SK-N-SH treated with all-trans-retinoic acid at 6 μM for 48 hours (cell line): ENCODE results near the gene PARD3.

Experiments used
- ATAC-seq: fragments of 200-7000 bp; cut with Tn5 transposase; 3 replicates; pipeline ENCODE4 v1.9.1; 2020; ENCODE audit warnings: mild to moderate bottlenecking, moderate library complexity
- ARNTL ChIP-seq: fragments of 450-650 bp; formaldehyde crosslinking; IDR thresholded peaks from 2 replicates; pipeline ENCODE4 v1.5.0; 2020; ENCODE audit warnings: low read depth, mild to moderate bottlenecking, moderate library complexity, borderline replicate concordance
- BACH2 ChIP-seq: fragments of 250-450 bp; sonication (Bioruptor Pico); IDR thresholded peaks from 2 replicates; pipeline ENCODE4 v1.9.0; 2021; ENCODE audit warnings: mild to moderate bottlenecking, borderline replicate concordance
- CREB5 ChIP-seq: fragments of 250-450 bp; sonication (Bioruptor Pico); IDR thresholded peaks from 2 replicates; pipeline ENCODE4 v1.5.1; 2020; ENCODE audit warnings: low read depth, mild to moderate bottlenecking, moderate library complexity
- CSDC2 ChIP-seq: fragments of 250-450 bp; sonication (Bioruptor Pico); IDR thresholded peaks from 2 replicates; pipeline ENCODE4 v1.5.0; 2020; ENCODE audit warnings: mild to moderate bottlenecking, moderate library complexity
- CSRNP3 ChIP-seq: fragments of 250-450 bp; sonication (Bioruptor Pico); IDR thresholded peaks from 2 replicates; pipeline ENCODE4 v1.5.1; 2021; ENCODE audit warnings: mild to moderate bottlenecking, moderate library complexity
- ESRRG ChIP-seq: fragments of 250-450 bp; sonication (Bioruptor Pico); IDR thresholded peaks from 2 replicates; pipeline ENCODE4 v1.6.1; 2021; ENCODE audit warnings: mild to moderate bottlenecking
- GLIS3 ChIP-seq: fragments of 250-450 bp; sonication (Bioruptor Pico); IDR thresholded peaks from 2 replicates; pipeline ENCODE4 v1.5.0; 2020; ENCODE audit warnings: mild to moderate bottlenecking, moderate library complexity
- ISL1 ChIP-seq: fragments of 250-450 bp; sonication (Bioruptor Pico); IDR thresholded peaks from 2 replicates; pipeline ENCODE4 v2.1.2; 2022; ENCODE audit warnings: mild to moderate bottlenecking, moderate library complexity
- OSR1 ChIP-seq: fragments of 250-450 bp; sonication (Bioruptor Pico); IDR thresholded peaks from 2 replicates; pipeline ENCODE4 v1.8.0; 2022; ENCODE audit warnings: moderate library complexity, mild to moderate bottlenecking, inconsistent platforms
- POU6F1 ChIP-seq: fragments of 250-450 bp; sonication (Bioruptor Pico); IDR thresholded peaks from 2 replicates; pipeline ENCODE4 v1.8.0; 2021; ENCODE audit warnings: low read depth, mild to moderate bottlenecking, moderate library complexity, borderline replicate concordance
- PPARA ChIP-seq: fragments of 250-450 bp; sonication (Bioruptor Pico); IDR thresholded peaks from 2 replicates; pipeline ENCODE4 v1.5.0; 2020; ENCODE audit warnings: mild to moderate bottlenecking, borderline replicate concordance
- RARB ChIP-seq: fragments of 250-450 bp; sonication (Bioruptor Pico); IDR thresholded peaks from 2 replicates; pipeline ENCODE4 v1.8.0; 2021; ENCODE audit warnings: mild to moderate bottlenecking, moderate library complexity
- SNAI2 ChIP-seq: fragments of 250-450 bp; sonication (Bioruptor Pico); IDR thresholded peaks from 2 replicates; pipeline ENCODE4 v1.5.0; 2020; ENCODE audit warnings: mild to moderate bottlenecking, moderate library complexity
- TCF4 ChIP-seq: fragments of 250-450 bp; sonication (Bioruptor Pico); IDR thresholded peaks from 2 replicates; pipeline ENCODE4 v1.8.0; 2021; ENCODE audit warnings: mild to moderate bottlenecking, moderate library complexity, borderline replicate concordance
- TOX ChIP-seq: fragments of 250-450 bp; sonication (Bioruptor Pico); IDR thresholded peaks from 2 replicates; pipeline ENCODE4 v1.8.0; 2021; ENCODE audit warnings: mild to moderate bottlenecking, moderate library complexity, borderline replicate concordance
- ZC3H10 ChIP-seq: fragments of 250-450 bp; sonication (Bioruptor Pico); IDR thresholded peaks from 2 replicates; pipeline ENCODE4 v1.5.1; 2021; ENCODE audit warnings: mild to moderate bottlenecking, moderate library complexity
- ZFP3 ChIP-seq: fragments of 250-450 bp; sonication (Bioruptor Pico); IDR thresholded peaks from 2 replicates; pipeline ENCODE4 v1.5.0; 2020; ENCODE audit warnings: mild to moderate bottlenecking, moderate library complexity
- ZFP30 ChIP-seq: fragments of 450-650 bp; formaldehyde crosslinking; IDR thresholded peaks from 2 replicates; pipeline ENCODE4 v1.5.0; 2022; ENCODE audit warnings: mild to moderate bottlenecking, moderate library complexity
- ZNF565 ChIP-seq: fragments of 450-650 bp; formaldehyde crosslinking; conservative IDR thresholded peaks from 2 replicates; pipeline ENCODE4 v1.5.0; 2020; ENCODE audit warnings: low read depth, mild to moderate bottlenecking, moderate library complexity
- ZNF70 ChIP-seq: fragments of 450-650 bp; formaldehyde crosslinking; IDR thresholded peaks from 2 replicates; pipeline ENCODE4 v1.5.0; 2020; ENCODE audit warnings: mild to moderate bottlenecking, moderate library complexity
- ZNF8 ChIP-seq: fragments of 450-650 bp; formaldehyde crosslinking; IDR thresholded peaks from 2 replicates; pipeline ENCODE4 v1.5.0; 2020; ENCODE audit warnings: mild to moderate bottlenecking, moderate library complexity
- TF ChIP-seq, protein P1 (sequence below): fragments of 250-450 bp; sonication (Bioruptor Pico); IDR thresholded peaks from 2 replicates; pipeline ENCODE4 v1.8.0; 2020; ENCODE audit warnings: mild to moderate bottlenecking, moderate library complexity, borderline replicate concordance
- TF ChIP-seq, protein P2 (sequence below): fragments of 250-450 bp; sonication (Bioruptor Pico); IDR thresholded peaks from 2 replicates; pipeline ENCODE4 v1.5.0; 2020; ENCODE audit warnings: mild to moderate bottlenecking, moderate library complexity

The PARD3 gene

GRCh38 chr10:34858003-34858402 is 42.9 kb upstream of the PARD3 start:
- ATAC-seq: no peak
- no peak for TF ChIP-seq ZNF8 (CRISPR knock-in tag)
- TF ChIP-seq PPARA: no peak
- TF ChIP-seq ZC3H10: no peak

DNA sequence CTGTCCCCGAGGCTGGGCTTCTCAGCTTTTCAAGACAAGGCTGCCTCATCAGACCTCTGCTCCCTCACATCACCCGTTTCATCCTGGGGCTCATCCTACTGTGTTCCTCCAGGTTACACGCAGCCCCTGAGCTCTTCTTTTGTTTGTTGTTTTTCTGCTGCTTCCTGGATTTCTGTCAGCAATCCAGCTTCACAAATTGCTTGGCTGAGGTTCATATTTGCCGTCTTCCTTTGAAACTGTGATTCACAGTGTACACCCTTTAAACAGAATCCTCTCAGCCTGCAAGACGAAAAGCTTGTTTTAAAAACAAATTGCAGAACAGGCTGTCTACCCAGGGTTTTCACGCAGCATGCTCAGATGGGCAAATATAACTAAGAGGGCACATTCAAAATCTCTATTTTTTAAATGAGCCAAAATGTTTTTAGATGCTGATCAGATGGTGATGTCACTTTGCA is 39.1 kb upstream of the PARD3 start:
- TF ChIP-seq POU6F1 (CRISPR knock-in tag) (no peak), CREB5 (CRISPR knock-in tag) (no peak), ZFP30 (CRISPR knock-in tag) (no peak), ZC3H10 (no peak), TOX (CRISPR knock-in tag) (no peak), RARB (CRISPR knock-in tag) (no peak), CSRNP3 (no peak), ARNTL (CRISPR knock-in tag) (no peak), CSDC2 (CRISPR knock-in tag) (no peak), ESRRG (CRISPR knock-in tag) (no peak), ZNF8 (CRISPR knock-in tag) (no peak), TCF4 (CRISPR knock-in tag) (no peak), ISL1 (CRISPR knock-in tag) (no peak), SNAI2 (CRISPR knock-in tag) (no peak), ZNF565 (CRISPR knock-in tag) (no peak), BACH2 (CRISPR knock-in tag) (no peak), PPARA (no peak), OSR1 (no peak), ZFP3 (no peak)
- TF ChIP-seq, protein P1, sequence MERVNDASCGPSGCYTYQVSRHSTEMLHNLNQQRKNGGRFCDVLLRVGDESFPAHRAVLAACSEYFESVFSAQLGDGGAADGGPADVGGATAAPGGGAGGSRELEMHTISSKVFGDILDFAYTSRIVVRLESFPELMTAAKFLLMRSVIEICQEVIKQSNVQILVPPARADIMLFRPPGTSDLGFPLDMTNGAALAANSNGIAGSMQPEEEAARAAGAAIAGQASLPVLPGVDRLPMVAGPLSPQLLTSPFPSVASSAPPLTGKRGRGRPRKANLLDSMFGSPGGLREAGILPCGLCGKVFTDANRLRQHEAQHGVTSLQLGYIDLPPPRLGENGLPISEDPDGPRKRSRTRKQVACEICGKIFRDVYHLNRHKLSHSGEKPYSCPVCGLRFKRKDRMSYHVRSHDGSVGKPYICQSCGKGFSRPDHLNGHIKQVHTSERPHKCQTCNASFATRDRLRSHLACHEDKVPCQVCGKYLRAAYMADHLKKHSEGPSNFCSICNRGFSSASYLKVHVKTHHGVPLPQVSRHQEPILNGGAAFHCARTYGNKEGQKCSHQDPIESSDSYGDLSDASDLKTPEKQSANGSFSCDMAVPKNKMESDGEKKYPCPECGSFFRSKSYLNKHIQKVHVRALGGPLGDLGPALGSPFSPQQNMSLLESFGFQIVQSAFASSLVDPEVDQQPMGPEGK (CRISPR knock-in tag): no peak
- peak; percentile 34; the same call in 2 of the 3 replicates for ATAC-seq

DNA sequence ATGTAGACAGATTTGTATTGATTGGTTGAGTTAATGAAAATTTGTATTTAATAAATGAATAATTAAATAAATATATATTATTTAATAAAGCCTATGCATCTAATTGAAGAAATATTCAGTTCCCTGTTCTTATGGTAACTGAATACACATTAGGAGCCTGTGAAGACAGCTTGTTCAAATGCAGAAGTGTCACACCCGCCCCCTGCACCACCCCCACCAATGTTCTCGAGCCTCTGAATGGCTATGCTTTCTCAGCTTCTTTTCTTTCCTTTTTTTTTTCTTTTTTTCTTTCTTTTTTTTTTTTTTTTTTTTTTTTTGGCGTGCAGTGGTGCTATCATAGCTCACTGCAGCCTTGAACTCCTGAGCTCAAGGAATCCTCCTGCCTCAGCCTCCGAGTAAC is 38.3 kb upstream of the PARD3 start:
- TF ChIP-seq TOX (CRISPR knock-in tag) (no peak), CSDC2 (CRISPR knock-in tag) (no peak), GLIS3 (CRISPR knock-in tag) (no peak), ISL1 (CRISPR knock-in tag) (no peak), ZC3H10 (no peak), PPARA (no peak), ESRRG (CRISPR knock-in tag) (no peak), OSR1 (no peak), SNAI2 (CRISPR knock-in tag) (no peak), ZNF70 (no peak)
- ATAC-seq: no peak

DNA sequence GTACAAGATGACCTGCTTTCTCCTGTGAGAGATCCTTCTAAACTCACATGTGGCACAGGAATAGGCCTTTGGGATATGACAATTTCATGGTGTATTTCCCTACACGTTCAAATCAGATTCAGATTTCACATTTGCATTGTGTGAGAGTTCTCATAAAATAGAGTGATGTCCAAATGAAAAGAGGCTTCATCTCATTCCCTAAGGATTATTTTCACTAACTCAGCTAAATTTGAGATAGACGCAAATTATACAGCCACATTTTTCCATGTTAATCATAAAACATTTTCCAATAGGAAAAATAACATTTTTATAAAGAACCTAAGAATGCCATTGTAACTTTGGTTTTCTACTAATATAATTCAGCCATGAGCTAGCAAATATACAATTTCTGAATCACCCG is 35.5 kb upstream of the PARD3 start:
- no peak for ATAC-seq
- no peak for TF ChIP-seq ZC3H10
- no peak for TF ChIP-seq GLIS3 (CRISPR knock-in tag)
- no peak for TF ChIP-seq CREB5 (CRISPR knock-in tag)
- TF ChIP-seq BACH2 (CRISPR knock-in tag): no peak
- TF ChIP-seq ZNF565 (CRISPR knock-in tag): no peak
- TF ChIP-seq, protein P2, sequence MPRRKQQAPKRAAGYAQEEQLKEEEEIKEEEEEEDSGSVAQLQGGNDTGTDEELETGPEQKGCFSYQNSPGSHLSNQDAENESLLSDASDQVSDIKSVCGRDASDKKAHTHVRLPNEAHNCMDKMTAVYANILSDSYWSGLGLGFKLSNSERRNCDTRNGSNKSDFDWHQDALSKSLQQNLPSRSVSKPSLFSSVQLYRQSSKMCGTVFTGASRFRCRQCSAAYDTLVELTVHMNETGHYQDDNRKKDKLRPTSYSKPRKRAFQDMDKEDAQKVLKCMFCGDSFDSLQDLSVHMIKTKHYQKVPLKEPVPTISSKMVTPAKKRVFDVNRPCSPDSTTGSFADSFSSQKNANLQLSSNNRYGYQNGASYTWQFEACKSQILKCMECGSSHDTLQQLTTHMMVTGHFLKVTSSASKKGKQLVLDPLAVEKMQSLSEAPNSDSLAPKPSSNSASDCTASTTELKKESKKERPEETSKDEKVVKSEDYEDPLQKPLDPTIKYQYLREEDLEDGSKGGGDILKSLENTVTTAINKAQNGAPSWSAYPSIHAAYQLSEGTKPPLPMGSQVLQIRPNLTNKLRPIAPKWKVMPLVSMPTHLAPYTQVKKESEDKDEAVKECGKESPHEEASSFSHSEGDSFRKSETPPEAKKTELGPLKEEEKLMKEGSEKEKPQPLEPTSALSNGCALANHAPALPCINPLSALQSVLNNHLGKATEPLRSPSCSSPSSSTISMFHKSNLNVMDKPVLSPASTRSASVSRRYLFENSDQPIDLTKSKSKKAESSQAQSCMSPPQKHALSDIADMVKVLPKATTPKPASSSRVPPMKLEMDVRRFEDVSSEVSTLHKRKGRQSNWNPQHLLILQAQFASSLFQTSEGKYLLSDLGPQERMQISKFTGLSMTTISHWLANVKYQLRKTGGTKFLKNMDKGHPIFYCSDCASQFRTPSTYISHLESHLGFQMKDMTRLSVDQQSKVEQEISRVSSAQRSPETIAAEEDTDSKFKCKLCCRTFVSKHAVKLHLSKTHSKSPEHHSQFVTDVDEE (CRISPR knock-in tag): no peak
- no peak for TF ChIP-seq TOX (CRISPR knock-in tag)
- no peak for TF ChIP-seq CSDC2 (CRISPR knock-in tag)
- TF ChIP-seq, protein P1 (CRISPR knock-in tag): no peak
- no peak for TF ChIP-seq ARNTL (CRISPR knock-in tag)
- TF ChIP-seq ISL1 (CRISPR knock-in tag): no peak
